Fibroblast of skin of left quadriceps (primary cell): ENCODE measurements around the gene CD248.
"Not testable (repeated sequence)": the region's sequence is repeated elsewhere in the genome, so short reads cannot be mapped to it uniquely, and the experiment has no call there.

Experiments
- DNase-seq, 2 experiments: peaks; one replicate each; pipeline ENCODE4 v3.0.0-alpha.2; 2013; ENCODE audit warnings: low read depth in 2 of 2

CD248 gene

GRCh38 chr11:66328302-66329144, 11.7 kb upstream of the CD248 start:
- no peak for DNase-seq

- DNase-seq: no peak
Measured at GRCh38 chr11:66328031-66328301, 11.1 kb upstream of the CD248 start.

- DNase-seq: no peak
Measured at GRCh38 chr11:66327171-66328030, 10.6 kb upstream of the CD248 start.

- no peak for DNase-seq
Measured at GRCh38 chr11:66326261-66327111, 9.6 kb upstream of the CD248 start.

GRCh38 chr11:66325263-66325671, 8.4 kb upstream of the CD248 start:
- DNase-seq: no peak

- DNase-seq: no peak
Measured at GRCh38 chr11:66324664-66325063, 7.8 kb upstream of the CD248 start.

- DNase-seq: no peak
Measured at GRCh38 chr11:66323684-66324083, 6.8 kb upstream of the CD248 start.

GRCh38 chr11:66322732-66323427, 6.0 kb upstream of the CD248 start:
- no peak for DNase-seq

- no peak for DNase-seq
Measured at GRCh38 chr11:66321606-66322005, 4.8 kb upstream of the CD248 start.

- DNase-seq: not testable (repeated sequence)
Measured at GRCh38 chr11:66320748-66321147, 3.9 kb upstream of the CD248 start.

GRCh38 chr11:66320289-66320688, 3.4 kb upstream of the CD248 start:
- DNase-seq: not testable (repeated sequence)

GRCh38 chr11:66318600-66318970, 1.7 kb upstream of the CD248 start:
- DNase-seq: no peak

GRCh38 chr11:66317723-66318599, 1.1 kb upstream of the CD248 start:
- DNase-seq: peak; percentile 84 to 87

GRCh38 chr11:66317322-66317722, 478 bp upstream of the CD248 start:
- DNase-seq: peak in 1 of 2 experiments; percentile 63

- no peak for DNase-seq
Measured at GRCh38 chr11:66315921-66316811, 678 bp downstream of the CD248 start.

- DNase-seq: no peak
Measured at GRCh38 chr11:66315498-66315885, 1.4 kb downstream of the CD248 start.

GRCh38 chr11:66314561-66315497, 2.0 kb downstream of the CD248 start:
- no peak for DNase-seq

- no peak for DNase-seq
Measured at GRCh38 chr11:66314186-66314501, 2.7 kb downstream of the CD248 start.
